Left cardiac atrium (tissue), 4 donors: ENCODE results near the gene REC114. TPM values are rescaled to one million over a fixed set of nuclear protein-coding genes. Genes with fewer than 3 reads are reported as not detected.
"Not testable (repeated sequence)": the region's sequence is repeated elsewhere in the genome, so short reads cannot be mapped to it uniquely, and the experiment has no call there.

Source experiments
- ATAC-seq, 2 donors: fragments of 200-7000 bp; cut with Tn5 transposase; one replicate each; pipeline ENCODE4 v1.9.1; 2020; ENCODE audit warnings: mild to moderate bottlenecking in 2 of 2, moderate library complexity in 2 of 2
- DNase-seq: peaks from one replicate; pipeline ENCODE4 v3.0.0-alpha.2; 2020
- intact Hi-C, 2 donors: fragments of 100-400 bp; cut with DNase I; formaldehyde crosslinking; loops; one replicate each; pipeline versions ENCODE4 v1.14.1 to v1.15.1; 2022 to 2023
- total RNA-seq, 2 donors: library from RNA; stranded (reverse); fragmentation: NEBNext Ultra II Directional; extraction: Animal tissue kit (Norgen Biotek cat#: 25700); gene quantifications; one replicate each; pipeline ENCODE4 v1.2.1, GENCODE V29; 2021
- donor health status: DM: no; HTN: yes; CAD: no.
- donor health status: DM: no; HTN: yes; CAD: no; lungs with severe emphysema.
- donor health status: DM: yes; HTN: yes; CAD: no.
- donor health status: Dilated cardiomyopathy.

REC114 gene
- total RNA-seq, 2 donors from 2014 or later = 1.8 TPM; not detected in 1

DNA sequence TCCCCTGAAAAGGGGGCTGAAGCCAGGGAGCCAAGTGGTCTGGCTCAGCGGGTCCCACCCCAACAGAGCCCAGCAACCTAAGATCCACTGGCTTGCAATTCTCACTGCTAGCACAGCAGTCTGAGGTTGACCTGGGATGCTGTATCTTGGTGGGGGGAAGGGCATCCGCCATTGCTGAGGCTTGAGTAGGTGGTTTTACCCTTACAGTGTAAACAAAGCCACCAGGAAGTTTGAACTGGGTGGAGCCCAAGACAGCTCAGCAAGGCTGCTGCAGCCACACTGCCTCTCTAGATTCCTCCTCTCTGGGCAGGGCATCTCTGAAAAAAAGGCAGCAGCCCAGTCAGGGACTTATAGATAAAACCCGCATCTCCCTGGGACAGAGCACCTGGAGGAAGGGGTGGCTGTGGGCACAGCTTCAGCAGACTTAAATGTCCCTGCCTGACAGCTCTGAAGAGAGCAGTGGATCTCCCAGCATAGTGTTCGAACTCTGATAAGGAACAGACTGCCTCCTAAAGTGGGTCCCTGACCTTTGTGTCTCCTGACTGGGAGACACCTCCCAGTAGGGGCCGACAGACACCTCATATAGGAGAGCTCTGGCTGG is 5.3 kb downstream of the REC114 start:
- ATAC-seq, intact Hi-C loops, DNase-seq: not testable (repeated sequence)

DNA sequence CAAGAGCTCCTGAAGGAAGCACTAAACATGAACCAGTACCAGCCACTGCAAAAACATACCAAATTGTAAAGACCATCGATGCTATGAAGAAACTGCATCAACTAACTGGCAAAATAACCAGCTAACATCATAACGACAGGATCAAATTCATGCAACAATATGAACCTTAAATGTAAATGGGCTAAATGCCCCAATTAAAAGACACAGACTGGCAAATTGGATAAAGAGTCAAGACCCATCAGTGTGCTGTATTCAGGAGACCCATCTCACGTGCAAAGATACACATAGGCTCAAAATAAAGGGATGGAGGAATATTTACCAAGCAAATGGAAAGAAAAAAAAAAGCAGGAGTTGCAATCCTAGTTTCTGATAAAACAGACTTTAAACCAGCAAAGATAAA is 7.0 kb downstream of the REC114 start:
- ATAC-seq, DNase-seq, intact Hi-C loops: not testable (repeated sequence)

DNA sequence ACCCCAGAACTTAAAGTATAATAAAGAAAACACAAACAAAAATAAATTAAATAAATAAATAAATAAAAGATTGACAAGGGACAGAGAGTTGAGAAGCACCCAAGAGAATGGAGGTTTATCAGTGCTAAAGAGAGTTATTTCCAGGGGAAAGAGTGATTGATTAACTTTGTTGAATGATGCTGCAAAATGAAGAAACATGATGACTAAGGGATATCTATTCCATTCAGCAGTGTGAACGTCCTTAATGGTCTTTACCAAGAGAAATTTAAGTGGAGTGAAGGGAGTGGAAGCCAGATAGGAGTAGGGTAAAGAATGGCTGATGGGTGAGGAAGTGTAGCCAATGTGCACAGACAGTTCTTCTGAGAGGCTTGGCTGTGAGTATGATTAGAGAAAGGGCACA is 11.1 kb downstream of the REC114 start:
- DNase-seq (no peak), ATAC-seq (no peak)
- intact Hi-C loops = no loop called here

DNA sequence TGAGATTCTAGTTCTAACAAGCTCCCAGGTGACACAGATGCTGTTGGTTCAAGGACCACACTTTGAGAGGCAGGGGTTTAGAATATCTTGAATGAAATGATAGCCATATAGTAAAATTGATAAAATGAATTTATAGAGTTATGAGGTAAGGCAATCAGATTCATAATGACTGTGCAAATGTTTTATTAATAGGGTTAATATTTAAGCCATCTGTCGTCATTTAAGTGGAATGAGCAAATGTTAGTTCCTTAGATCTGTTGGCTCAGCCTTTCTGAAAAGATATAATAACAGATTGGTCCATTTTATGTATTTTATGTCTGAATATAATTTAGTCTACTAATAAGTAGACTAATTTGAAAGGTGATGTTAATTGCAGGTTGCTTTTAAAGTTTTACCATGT is 12.9 kb downstream of the REC114 start:
- ATAC-seq (no peak), DNase-seq (no peak)
- intact Hi-C loops = no loop called here

DNA sequence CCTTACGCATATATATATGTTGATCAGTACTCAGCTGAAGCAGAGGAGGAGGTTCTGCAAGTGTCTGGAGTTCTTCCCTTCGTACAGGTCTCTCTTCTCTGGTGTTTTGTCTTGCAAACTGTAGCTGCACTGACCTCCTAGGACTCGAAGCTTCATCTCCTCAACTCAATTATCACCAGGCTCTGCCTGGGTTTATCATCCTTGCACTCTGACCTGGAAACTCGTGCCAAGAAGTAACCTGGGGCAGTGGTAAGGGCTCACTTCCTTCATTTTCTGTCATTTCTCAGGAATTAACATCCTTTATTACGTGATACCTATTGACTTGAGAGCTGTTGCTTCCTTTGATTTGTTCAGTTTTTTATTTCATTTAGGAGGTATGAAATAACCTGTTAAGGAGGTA is 14.4 kb downstream of the REC114 start:
- intact Hi-C loops = no loop called here
- no peak for ATAC-seq
- DNase-seq = no peak

DNA sequence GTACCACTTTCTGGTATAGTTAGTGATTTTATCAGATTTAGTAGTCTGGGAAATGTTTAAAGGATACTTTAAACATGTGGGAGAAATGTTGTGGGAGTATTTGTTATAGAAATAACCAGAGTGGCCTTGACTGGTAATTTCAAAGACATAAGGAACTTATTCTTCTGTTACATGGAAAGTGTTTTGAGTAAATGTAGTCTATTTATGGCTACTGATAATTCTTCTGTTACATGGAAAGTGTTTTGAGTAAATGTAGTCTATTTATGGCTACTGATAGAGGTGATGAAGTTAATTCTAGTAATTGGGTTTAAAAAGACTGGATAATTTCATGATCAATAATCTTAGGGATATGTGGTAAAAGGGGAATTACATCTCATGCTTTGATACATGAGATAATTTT is 17.7 kb downstream of the REC114 start:
- intact Hi-C loops = no loop called here
- ATAC-seq = no peak

DNA sequence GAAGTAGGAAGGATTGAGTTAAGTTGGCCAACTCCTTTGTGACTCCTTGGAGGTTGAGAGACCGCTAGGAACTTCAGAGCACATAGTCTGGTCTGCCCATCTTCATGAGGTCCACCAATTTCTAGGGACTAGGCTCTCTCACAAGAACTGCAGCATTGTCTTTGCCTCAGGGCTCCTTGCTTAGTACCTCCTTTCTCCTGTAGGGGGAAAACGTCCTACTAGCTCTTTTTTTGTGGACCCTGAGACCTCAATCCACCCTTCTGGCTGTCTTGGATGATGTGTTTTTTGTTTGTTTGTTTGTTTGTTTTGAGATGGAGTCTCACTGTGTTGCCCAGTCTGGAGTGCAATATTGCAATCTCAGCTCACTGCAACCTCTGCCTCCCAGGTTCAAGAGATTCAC is 21.6 kb downstream of the REC114 start:
- DNase-seq = no peak
- no peak for ATAC-seq
- intact Hi-C loops = no loop called here

More for the DNA sequence above, 17.7 kb downstream of the REC114 start:
- DNase-seq = no peak

DNA sequence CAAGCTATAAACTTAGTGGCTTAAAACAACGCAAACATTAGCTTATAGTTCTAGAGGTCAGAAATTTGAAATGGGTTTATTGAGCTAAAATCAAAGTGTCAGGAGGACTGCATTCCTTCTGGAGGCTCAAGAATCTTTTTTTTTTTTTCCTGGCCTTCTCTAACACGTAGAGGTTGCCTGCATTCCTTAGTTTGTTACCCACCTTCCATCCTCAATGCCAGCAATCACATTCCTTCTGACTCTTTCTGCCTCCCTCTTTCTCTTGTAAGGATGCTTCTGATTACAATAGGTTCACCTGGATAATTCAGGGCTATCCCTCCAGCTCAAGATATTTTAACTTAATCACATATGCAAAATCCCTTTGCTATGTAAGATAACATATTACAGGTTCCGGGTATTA is 24.8 kb downstream of the REC114 start:
- DNase-seq (no peak), ATAC-seq (no peak)
- intact Hi-C loops = no loop called here

DNA sequence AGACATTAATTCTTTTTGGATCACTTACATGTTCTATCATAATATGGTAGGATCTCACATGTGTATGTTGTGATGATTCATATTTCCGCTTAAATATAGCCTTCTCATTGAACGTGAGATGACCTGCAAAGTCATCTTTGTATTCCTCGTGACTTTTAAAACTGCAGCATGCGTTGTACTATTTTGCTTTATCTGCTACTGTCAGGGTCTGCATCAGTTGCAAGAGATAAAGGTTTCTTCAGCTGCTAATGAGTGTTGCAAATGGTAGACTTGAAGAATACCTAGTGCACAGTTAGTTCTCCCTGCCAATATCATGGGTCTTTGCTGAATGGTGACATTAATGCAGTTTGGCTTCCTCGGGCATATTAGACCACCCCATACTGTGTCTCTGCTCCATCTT is 31.8 kb downstream of the REC114 start:
- ATAC-seq (no peak), DNase-seq (no peak)
- intact Hi-C loops = no loop called here

DNA sequence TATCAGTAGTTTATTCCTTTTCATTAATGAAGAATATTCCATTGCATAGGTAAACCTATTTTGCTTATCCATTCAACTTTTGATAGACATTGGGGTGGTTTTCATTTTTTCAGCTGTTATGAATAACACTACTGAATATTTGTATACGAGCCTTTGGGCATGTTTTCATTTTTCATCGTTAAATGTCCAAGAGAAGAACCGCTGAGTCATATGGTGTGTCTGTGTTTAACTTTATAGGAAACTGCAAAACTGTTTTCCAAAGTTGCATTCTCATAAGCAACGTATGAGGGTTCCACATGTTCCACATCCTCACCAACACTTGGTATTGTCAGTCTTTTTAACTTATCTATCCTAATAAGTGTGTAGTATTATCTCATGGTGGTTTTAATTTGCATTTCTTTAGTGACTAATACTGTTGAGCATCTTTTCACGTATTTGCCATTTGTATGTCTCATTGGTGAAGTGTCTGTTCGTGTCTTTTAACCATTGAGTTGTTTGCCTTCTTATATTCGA is 33.8 kb downstream of the REC114 start:
- intact Hi-C loops = no loop called here
- DNase-seq (no peak), ATAC-seq (no peak)

DNA sequence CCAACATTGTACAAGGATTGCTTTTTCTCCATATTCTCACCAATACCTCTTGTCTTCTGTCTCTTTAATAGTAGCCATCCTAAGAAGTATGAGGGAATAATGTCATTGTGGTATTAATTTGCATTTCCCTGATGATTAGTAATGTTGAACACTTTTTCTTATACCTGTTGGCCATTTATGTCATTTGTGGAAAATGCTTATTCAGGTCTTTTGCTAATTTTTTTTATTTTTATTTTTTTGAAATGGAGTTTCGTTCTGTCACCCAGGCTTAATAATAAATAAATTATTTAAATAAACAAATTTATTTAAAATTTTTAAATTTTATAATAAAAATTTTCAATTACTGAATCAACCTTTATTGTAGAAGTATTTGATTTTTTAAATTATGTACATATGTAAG is 37.1 kb downstream of the REC114 start:
- DNase-seq (no peak), ATAC-seq (no peak)
- intact Hi-C loops = no loop called here

DNA sequence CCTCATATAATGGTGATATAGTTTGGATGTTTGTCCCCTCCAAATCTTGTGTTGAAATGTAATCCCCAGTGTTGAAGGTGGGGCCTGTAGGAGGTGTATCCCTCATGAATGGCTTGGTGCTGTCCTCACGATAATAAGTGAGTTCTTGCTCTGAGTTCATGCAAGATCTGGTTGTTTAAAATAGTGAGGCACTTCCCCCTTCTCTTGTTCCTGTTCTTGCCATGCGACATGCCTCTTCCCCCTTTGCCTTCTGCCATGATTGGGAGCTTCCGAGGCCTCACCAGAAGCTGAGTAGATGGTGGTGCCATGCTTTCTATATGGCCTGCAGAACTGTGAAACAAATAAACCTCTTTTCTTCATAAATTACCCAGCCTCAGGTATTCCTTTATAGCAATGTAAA is 39.2 kb downstream of the REC114 start:
- ATAC-seq = no peak
- intact Hi-C loops = no loop called here
- no peak for DNase-seq

DNA sequence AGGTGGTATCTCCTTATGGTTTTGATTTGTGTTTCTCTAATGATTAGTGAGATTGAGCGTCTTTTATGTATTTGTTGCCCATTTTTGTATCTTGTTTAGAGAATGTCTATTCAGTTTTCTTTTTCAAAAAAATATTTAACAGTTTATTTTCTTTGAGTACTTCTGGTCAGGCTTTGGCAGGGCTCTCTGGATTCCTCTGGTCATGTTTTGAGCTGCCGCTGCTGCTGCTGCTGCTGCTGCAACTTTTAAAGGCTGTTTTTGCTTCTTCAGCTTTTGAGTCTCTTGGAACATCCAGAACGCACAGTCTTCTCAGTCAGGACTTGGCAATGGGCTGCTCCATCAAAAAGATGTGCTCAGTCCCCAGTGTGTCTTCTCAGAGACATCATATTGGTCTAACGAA is 40.1 kb downstream of the REC114 start:
- no peak for ATAC-seq
- no peak for DNase-seq
- intact Hi-C loops = no loop called here

DNA sequence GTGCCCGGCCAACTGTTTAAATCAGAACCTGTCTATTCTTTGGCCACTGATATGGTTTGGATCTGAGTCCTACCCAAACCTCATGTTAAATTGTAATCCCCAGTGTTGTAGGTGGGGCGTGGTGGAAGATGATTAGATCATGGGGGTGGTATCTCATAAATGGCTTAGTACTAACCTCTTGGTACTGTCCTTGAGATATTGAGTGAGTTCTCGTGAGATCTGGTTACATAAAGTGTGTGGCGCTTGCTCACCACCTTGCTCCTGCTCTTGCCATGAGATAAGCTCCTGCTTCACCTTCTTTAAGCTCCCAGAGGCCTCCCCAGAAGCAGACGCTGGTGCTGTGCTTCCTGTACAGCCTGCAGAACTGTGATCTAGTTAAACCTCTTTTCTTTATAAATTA is 42.4 kb downstream of the REC114 start:
- peak in 1 of 2 donors; percentile 39 for ATAC-seq
- intact Hi-C loops = no loop called here

DNA sequence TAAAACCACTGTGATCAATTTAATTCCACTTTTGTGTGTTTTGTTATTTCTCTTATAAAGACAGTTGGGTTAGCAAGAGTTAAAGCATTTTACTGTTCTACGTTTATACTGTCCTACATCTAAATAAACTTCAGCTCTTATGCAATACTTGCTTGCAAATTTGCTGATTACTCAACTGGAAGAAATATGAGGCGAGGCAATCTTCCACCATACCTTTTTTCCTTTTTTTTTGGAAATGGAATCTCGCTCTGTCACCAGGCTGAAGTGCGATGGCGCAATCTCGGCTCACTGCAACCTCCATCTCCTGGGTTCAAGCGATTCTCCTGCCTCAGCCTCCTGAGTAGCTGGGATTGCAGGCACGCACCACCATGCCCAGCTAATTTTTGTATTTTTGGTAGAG is 42.9 kb downstream of the REC114 start:
- DNase-seq, intact Hi-C loops: not testable (repeated sequence)
- ATAC-seq = peak in 1 of 2 donors; percentile 72

More for the DNA sequence above, 42.4 kb downstream of the REC114 start:
- no peak for DNase-seq

DNA sequence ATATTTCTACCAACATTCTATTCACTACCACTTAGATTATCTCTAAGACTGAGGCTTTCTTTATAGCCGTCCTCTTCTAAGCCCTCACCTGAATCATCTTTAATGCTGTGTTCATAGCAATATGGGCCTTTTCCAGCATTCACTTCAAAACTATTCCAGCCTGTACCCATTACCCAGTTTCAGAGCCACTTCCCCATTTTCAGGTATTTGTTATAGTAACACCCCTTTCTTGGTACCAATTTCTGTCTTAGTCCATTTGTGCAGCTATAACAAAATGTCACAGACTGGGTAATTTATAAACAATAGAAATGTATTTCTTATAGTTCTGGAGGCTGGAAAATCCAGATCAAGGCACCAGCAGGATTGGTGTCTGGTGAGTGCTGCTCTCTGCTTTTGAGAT is 45.7 kb downstream of the REC114 start:
- DNase-seq = no peak
- ATAC-seq = no peak
- intact Hi-C loops = no loop called here

DNA sequence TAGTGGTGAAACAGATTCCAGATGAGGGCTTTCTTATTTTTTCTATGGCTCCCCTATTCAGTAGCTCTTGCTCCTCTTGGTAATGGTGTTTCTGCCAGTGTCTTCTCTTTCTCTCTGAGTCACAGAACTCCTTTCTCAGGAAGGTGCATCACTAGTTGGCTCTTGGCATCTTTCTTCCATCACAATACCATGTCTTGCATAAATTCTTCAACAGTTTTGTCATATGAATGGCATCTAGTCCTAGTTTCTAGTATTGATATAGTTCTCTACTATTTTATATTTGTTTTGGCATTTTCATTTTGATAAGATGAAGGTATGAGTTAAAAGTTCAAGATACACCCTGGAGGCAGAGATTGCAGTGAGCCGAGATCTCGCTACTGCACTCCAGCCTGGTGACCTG is 51.0 kb downstream of the REC114 start:
- ATAC-seq = no peak
- intact Hi-C loops = no loop called here
- no peak for DNase-seq

DNA sequence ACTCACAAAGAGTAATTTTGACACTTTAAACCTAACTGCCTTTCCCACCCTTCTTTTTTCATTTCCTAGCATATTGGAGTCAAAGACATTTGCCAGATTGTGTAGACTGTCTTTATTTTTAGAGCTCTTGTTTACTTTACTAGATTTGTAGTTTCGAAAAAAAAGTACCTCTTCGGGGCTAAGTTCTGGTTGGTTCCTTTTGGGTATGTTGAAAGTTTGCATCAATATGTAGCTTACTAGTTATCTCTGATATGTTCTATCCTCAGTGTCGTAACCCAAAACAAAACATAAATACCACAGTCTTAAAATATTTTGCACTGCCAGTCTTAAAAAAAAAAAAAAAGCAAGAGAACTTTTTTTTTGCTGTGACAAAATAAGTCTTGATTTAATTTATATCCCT is 52.2 kb downstream of the REC114 start:
- ATAC-seq (no peak), DNase-seq (no peak)
- intact Hi-C loops = no loop called here

DNA sequence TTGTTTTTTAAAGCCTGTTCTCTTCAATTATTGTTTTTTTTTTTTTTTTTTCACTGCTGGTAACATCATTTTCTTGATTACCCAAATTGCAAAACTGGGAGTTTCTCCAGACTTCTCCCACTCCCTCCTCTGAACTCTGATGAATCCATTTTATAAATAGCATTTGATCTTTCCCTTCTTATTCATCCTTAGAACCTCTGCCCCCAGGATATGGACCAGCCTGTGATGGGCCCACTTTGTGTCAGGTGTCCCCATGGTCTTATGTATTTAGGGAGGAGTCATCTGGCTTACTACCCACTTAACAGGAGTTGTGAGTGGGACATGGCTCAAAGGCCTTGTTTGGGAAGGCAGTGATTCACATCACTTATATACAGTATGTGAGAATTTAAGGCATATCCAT is 57.7 kb downstream of the REC114 start:
- intact Hi-C loops = no loop called here
- no peak for ATAC-seq
- DNase-seq = no peak

DNA sequence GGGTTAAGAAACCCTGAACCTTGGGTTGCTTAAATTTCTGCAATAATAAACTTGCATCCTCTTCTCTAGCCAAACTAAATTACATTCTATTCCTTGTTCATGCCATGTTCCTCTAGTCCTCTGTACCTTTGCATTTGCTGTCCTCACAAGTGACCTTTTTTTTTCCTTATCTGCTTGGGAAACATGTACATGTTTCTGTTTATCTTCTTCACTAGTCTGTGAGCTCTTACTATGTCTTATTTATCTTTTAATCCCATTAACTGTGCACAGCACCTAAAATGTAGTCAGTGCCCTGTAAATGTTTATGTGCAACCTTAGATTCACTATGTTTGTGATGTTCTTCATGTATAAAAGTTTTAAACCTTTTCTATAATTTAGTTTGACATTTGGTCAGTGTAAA is 61.9 kb downstream of the REC114 start:
- DNase-seq = no peak
- ATAC-seq = no peak
- intact Hi-C loops = no loop called here

DNA sequence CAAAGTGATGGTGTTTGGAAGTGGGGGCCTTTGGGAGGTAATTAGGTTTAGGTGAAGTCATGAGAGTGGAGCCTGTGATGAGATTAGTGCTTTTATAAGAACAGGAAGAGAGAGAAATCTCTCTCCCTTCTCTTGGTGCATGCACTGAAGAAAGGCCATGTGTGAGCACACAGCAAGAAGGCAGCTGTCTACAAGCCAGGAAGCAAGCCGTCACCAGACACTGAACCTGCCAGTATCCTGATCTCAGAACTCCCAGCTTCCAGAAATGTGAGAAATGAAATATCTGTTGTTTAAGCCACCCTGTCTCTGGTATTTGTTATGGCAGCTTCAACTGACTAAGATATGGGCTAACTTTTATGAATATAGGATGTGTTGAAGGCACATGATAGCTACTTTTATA is 72.6 kb downstream of the REC114 start:
- ATAC-seq (peak in 1 of 2 donors; percentile 56), DNase-seq (no peak)
- intact Hi-C loops = loop anchor here in 1 of 2 donors (5.0 kb wide), 1 partner anchor 143 kb away; no protein-coding TSS in a partner anchor
